ENCODE data around the gene CCDC32. TPM values are rescaled to one million over a fixed set of nuclear protein-coding genes. Genes with fewer than 3 reads are reported as not detected.

CCDC32 gene
- total and polyA plus RNA-seq, 12 donors, result 28.4 to 42.8 (median 37.7) TPM

GRCh38 chr15:40593165-40593564 is 28.3 kb upstream of the CCDC32 start:
- H3K4me1 ChIP-seq (replicated peaks in 1 of 2), result peaks cover 5 to 12% of the 10 kb centered on the region in 2 donors
- no peaks in the 10 kb centered on the region for H3K9me3 ChIP-seq (replicated peaks in 1 of 3)
- no peak for DNase-seq
- TF ChIP-seq POLR2A (IDR thresholded peaks at IDR 0.05) (no peak), CTCF (IDR thresholded peaks at IDR 0.05) (no peak)
- intact Hi-C loops (cut with DNase I), result no loop called here
- 61 to 74% (median 64%) methylated on average over 2 of the region's 2 CpGs for WGBS, 4 donors
- H3K27me3 ChIP-seq, result peaks cover 3% of the 10 kb centered on the region
- no peak overlapping the region for H3K27ac ChIP-seq
- H3K36me3 ChIP-seq (replicated peaks in 1 of 2), result no peaks in the 10 kb centered on the region
- H3K4me3 ChIP-seq, result no peak overlapping the region

- TF ChIP-seq CTCF (IDR thresholded peaks at IDR 0.05), result no peak
- TF ChIP-seq POLR2A (IDR thresholded peaks at IDR 0.05), result no peak
- Histone ChIP-seq H3K27me3 (peaks cover 3% of the 10 kb centered on the region), H3K27ac (no peak overlapping the region), H3K9me3 (replicated peaks in 1 of 3) (no peaks in the 10 kb centered on the region), H3K36me3 (replicated peaks in 1 of 2) (no peaks in the 10 kb centered on the region), H3K4me1 (replicated peaks in 1 of 2) (peaks cover 5 to 12% of the 10 kb centered on the region in 2 donors), H3K4me3 (no peak overlapping the region)
- DNase-seq, result no peak
- intact Hi-C loops (cut with DNase I), result no loop called here
- 67 to 75% (median 72%) methylated on average over 8 of the region's 8 CpGs for WGBS, 4 donors
Observed at GRCh38 chr15:40591389-40591788, 26.5 kb upstream of the CCDC32 start.

- Histone ChIP-seq H3K9me3 (replicated peaks in 1 of 3) (no peaks in the 10 kb centered on the region), H3K27me3 (no peaks in the 10 kb centered on the region), H3K36me3 (replicated peaks in 1 of 2) (no peaks in the 10 kb centered on the region), H3K27ac (no peak overlapping the region), H3K4me3 (no peak overlapping the region), H3K4me1 (replicated peaks in 1 of 2) (peaks cover 5 to 12% of the 10 kb centered on the region in 2 donors)
- DNase-seq, result no peak
- intact Hi-C loops (cut with DNase I), result no loop called here
- 55 to 64% (median 60%) methylated on average over 12 of the region's 12 CpGs for whole genome bisulfite sequencing, 4 donors
- TF ChIP-seq POLR2A (IDR thresholded peaks at IDR 0.05) (no peak), CTCF (IDR thresholded peaks at IDR 0.05) (no peak)
Observed at GRCh38 chr15:40590667-40591050, 25.8 kb upstream of the CCDC32 start.

GRCh38 chr15:40584191-40584590 is 19.3 kb upstream of the CCDC32 start:
- intact Hi-C loops (cut with DNase I), result no loop called here

More at GRCh38 chr15:40584191-40584590, 19.3 kb upstream of the CCDC32 start:
- no peak overlapping the region for H3K4me3 ChIP-seq
- TF ChIP-seq CTCF (IDR thresholded peaks at IDR 0.05), result no peak
- TF ChIP-seq POLR2A (IDR thresholded peaks at IDR 0.05), result no peak
- 35 to 44% (median 40%) methylated on average over 2 of the region's 2 CpGs for WGBS, 4 donors
- H3K27ac ChIP-seq, result no peak overlapping the region
- H3K9me3 ChIP-seq (replicated peaks in 1 of 3), result no peaks in the 10 kb centered on the region
- no peaks in the 10 kb centered on the region for H3K27me3 ChIP-seq
- no peaks in the 10 kb centered on the region for H3K4me1 ChIP-seq (replicated peaks in 1 of 2)
- H3K36me3 ChIP-seq (replicated peaks in 1 of 2), result no peaks in the 10 kb centered on the region
- no peak for DNase-seq
